HG03097 (cell line): Measurements from ENCODE around the gene ASIC4.

Source experiments
- ATAC-seq: cut with Tn5 transposase; IDR thresholded peaks from one replicate; pipeline ENCODE4 v1.9.1; 2021; ENCODE audit not compliant: unreplicated experiment, low FRiP score

Gene ASIC4

GRCh38 chr2:219480004-219480403 lies 34.3 kb upstream of the ASIC4 start:
- ATAC-seq: no peak

GRCh38 chr2:219482674-219483405 lies 31.4 kb upstream of the ASIC4 start:
- no peak for ATAC-seq

- no peak for ATAC-seq
These were observed 30.6 kb upstream of the ASIC4 start for GRCh38 chr2:219483451-219484342.

GRCh38 chr2:219484343-219485200 lies 29.7 kb upstream of the ASIC4 start:
- ATAC-seq: no peak

GRCh38 chr2:219485201-219485580 lies 29.1 kb upstream of the ASIC4 start:
- ATAC-seq: no peak

- ATAC-seq: no peak
These were observed 27.8 kb upstream of the ASIC4 start for GRCh38 chr2:219486380-219486959.

GRCh38 chr2:219488149-219488843 lies 26.0 kb upstream of the ASIC4 start:
- no peak for ATAC-seq

GRCh38 chr2:219488844-219489194 lies 25.5 kb upstream of the ASIC4 start:
- no peak for ATAC-seq

GRCh38 chr2:219489315-219489714 lies 25.0 kb upstream of the ASIC4 start:
- no peak for ATAC-seq

GRCh38 chr2:219490186-219490585 lies 24.1 kb upstream of the ASIC4 start:
- no peak for ATAC-seq

GRCh38 chr2:219490600-219491130 lies 23.6 kb upstream of the ASIC4 start:
- no peak for ATAC-seq

GRCh38 chr2:219491278-219491963 lies 22.9 kb upstream of the ASIC4 start:
- ATAC-seq: no peak

GRCh38 chr2:219492575-219492974 lies 21.7 kb upstream of the ASIC4 start:
- no peak for ATAC-seq

GRCh38 chr2:219493086-219493485 lies 21.2 kb upstream of the ASIC4 start:
- ATAC-seq: no peak

GRCh38 chr2:219494952-219495530 lies 19.2 kb upstream of the ASIC4 start:
- ATAC-seq: no peak

- ATAC-seq: no peak
These were observed 18.7 kb upstream of the ASIC4 start for GRCh38 chr2:219495531-219496122.

GRCh38 chr2:219496247-219496824 lies 17.9 kb upstream of the ASIC4 start:
- ATAC-seq: no peak

GRCh38 chr2:219496825-219497494 lies 17.3 kb upstream of the ASIC4 start:
- no peak for ATAC-seq
